GM18870 (cell line): ENCODE measurements around the gene PCYT1B.
"Not testable (repeated sequence)": the region's sequence is repeated elsewhere in the genome, so short reads cannot be mapped to it uniquely, and the experiment has no call there.

ENCODE experiments used
- ATAC-seq: cut with Tn5 transposase; IDR thresholded peaks from one replicate; pipeline ENCODE4 v1.9.1; 2021; ENCODE audit warnings: moderate library complexity; ENCODE audit not compliant: unreplicated experiment

The PCYT1B gene

DNA sequence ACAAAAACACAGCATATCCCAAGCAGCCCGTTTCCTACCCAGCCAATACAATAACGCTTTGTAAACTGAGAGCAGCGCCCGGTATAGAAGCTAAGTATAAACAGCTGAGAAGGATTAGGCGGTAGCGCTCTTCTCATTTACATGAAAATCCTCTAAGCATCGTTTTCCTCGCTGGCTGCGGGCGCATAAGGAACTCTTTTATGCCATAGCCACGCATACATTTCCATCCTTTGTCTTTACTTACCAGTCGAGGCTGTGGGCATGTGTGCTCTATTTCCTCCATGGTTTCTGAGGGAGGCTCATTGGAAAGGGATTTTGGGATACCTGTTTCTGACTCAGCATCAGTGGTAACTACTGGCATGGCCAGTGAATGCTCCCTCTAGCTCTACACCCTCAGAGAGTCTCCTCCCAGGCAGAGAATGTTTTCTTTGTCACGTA is 383 bp downstream of the PCYT1B start:
- no peak for ATAC-seq

DNA sequence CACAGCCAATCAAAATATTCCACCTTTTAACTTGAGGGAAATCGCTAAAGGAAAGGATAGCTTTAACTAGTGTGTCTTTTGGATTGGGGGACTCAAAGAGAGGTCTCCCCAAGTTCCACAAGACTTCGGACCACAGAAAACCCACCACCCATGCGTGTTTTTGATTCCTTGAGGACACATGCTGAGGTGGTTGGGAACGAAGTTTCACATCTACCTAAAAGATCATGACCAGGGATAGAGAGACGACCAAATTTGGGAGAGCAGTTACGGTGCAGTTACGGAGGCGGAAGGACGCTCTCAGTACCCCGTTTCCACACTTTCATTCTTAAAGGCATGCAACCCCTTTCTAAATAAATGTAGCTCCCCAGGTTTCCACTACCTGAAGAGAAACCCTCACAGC is 1.1 kb downstream of the PCYT1B start:
- no peak for ATAC-seq

DNA sequence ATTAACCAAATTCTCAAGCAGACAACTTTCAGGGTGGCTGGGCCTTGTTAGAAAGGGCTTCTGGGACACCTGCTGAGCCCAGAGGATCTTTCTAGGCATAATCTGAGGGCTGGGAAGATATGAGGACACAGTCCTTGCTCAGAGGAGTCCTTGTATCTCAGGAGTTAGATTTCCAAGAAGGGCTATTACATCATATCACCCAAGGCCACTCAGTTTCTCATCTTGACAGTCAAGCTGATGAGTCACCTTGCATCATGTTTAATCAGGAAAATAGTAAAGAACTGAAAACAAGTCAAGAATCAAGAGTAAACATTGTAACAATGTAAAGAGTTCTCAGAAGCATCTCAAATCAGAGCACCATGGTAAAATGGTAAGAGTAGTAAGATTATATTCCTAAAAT is 4.0 kb downstream of the PCYT1B start:
- ATAC-seq: no peak

DNA sequence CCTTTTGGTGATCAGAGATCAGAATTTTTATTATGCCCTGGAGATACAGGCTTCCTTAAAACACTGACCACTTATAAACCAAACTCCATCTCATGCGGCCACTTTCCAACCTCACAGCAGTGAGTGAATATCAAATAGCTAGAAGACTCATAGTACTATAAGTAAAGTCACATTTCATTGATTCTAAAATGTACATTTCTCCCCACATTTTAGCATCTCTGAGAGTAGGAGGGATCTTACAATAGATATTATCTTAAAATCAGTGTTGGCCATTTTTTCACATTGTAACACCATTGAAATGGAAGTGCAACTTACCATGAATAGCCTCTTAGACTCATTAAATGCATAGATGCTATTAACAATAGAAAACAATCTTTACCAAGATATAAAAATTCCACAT is 17.4 kb downstream of the PCYT1B start:
- no peak for ATAC-seq

DNA sequence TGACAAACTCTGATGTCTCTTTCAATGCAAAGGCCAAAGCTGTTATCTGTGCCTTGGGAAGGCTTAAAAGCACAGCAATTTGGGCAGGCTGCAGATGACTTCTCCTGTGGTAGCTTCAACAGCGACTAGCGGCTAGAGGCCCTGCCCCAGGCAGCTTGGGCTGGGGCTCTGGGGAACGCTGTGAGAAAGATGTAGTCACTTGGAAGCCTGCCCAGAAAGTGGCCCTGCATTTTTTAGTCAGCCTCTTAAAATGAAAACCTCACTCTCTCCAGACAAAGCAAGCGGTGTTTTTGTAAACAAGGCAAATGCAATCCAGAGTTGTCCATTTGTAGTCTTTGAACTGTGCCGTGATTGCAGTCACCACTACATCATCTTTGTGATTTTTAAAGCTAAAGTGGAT is 27.5 kb downstream of the PCYT1B start:
- no peak for ATAC-seq

DNA sequence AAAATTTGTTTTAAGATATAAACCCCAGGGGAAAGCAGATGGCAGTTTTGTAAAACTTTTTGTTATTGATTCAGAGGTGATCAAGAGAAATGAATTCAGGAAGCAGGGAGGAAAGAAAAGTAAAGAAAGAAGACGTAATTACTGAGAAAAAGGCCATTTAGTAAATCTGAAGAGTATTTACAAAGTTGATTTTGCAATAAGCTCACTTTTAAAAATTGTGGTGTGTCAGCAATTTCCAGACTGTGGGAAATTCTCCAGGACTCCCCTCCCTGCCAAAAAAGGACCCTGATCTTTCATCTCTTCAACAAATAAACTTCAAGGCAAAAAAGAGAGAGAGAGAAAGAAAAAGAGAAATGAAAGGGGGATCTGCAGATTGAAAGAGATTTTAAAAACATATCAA is 36.6 kb downstream of the PCYT1B start:
- ATAC-seq: no peak

DNA sequence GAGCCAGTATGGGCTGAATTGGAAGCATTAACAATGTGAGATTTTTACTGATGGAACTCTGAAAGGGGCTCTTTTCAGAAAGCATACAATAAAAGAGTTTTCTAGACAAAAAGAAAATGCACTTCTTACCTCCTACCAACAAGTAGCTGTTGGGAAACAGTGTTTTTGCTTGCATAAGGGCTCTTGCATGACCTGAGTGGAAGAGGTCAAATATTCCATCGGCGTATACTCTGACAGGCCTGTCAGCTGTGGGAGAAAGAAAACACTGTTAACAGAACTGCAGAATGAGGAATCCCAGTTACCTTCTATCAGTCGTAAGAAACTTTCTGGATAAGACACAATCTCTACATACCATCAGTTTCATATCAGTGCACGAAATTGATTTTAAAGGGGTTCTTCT is 39.5 kb downstream of the PCYT1B start:
- ATAC-seq: no peak

DNA sequence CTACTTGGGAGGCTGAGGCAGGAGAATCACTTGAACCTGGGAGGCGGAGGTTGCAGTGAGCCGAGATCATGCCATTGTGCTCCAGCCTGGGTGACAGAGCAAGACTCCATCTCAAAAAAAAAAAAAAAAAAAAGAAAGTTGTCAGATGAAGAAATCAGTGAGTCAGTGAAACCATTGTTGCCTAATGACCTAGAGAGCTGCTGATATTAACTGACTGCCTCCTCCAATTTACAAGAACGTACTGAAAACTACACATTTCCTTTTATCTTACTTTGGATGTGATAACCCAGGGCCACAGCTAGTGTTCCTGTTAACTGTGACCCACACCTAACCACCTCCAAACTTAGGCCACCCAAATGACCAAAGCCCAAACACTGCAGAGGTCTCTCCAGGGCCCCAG is 41.2 kb downstream of the PCYT1B start:
- not testable (repeated sequence) for ATAC-seq

DNA sequence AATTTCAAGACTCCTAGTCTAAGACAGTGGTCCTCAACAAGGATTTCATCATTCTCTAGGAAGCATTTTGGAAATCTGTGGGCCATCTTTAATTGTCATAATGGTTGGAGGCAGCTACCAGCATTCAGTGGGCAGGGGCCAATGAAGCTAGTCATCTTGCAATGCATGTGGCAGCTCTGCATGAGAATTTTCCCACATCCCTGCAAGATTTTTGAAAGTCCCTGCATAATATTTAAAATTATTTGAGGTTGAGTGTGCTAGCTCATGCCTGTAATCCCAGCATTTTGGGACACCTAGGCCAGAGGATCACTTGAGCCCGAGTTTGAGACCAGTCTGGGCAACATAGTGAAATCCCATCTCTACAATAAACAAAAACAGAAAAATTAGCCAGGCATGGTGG is 44.0 kb downstream of the PCYT1B start:
- no peak for ATAC-seq

DNA sequence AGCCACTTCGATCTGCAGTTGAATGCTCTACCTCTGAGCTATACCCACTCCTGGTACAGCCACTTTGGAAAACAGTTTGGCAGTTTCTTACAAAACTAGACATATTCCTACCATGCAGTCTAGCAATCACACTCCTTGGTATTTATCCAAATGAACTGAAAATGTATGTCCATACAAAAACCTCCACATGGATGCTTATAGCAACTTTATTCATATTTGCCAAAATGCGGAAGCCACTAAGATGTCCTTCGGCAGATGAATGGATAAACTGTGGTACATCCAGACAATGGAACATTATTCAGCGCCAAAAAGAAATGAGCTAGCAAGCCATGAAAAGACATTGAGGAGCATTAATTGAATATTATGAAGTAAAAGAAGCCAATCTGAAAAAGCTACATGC is 45.3 kb downstream of the PCYT1B start:
- ATAC-seq: no peak

DNA sequence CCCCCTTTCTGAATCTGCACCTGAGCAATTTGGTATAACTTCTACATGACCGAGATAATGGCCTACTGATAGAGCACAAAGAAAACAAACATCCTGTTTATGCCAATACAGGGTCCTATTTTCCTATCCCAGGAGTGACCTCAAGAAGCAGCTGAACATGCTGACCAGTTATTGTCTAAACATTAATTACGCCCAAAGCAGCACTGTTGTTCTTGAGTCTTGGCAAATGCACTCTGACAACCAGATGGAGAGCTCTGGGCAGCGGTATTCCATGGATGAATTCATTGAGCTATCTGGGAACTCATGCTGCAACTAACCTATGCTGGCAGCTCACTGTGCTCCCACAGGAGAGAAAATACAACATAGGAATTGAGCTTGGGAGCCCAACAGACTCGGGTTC is 52.6 kb downstream of the PCYT1B start:
- ATAC-seq: no peak

DNA sequence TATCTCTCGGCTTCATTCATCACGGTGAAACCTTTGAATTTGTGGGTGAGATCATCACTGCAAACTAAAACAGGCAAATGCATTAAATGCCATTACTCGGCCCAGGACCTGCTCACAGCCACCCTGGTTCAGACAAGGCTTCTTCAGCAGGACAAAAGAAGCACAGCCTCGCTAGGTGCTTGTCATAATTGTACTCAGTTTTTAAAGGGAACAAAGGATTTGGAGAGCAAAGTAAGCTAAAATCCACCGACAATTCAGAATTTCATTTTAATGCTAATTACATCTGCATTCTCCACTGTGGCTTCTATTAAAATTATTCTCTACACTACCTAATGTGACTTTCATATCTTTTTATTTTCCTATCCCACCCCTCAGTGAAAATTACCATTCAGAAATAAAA is 57.0 kb downstream of the PCYT1B start:
- ATAC-seq: no peak

DNA sequence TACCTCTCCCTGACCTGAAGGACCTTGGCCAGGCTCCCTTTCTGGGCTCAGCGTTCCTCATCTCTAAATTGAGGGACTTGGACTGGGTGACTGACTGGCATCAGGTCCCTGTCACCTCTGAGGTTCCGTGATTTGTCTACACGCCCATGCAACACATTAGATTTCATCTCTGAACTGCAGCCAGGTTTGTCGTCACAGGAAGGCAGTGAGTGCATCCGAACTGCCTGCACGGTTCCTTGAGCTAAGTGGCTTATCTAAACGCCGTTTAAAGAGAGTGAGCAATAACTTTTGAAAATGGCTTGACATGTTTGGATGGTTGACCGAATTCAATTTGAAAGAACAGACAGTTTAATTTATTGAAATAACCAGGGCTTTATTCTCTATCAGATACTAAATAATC is 70.1 kb downstream of the PCYT1B start:
- no peak for ATAC-seq

DNA sequence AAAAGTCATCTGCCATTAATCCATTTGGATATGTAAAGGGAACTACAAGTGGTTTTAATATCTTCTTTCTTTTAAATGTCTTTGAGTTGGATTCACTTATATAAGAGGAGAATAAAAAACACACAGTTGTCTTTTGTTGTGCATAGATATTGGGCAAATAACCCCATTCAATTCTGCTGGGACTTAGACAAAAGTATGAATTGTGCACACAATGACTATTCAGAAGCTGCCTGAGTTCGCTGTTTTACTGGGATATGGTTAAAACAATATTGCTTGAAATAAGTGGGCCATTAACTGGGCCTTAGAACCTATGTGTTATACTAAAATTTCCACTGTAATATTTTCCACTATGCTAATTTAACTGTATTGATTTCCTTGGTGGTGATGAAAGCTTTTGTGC is 71.7 kb downstream of the PCYT1B start:
- no peak for ATAC-seq

DNA sequence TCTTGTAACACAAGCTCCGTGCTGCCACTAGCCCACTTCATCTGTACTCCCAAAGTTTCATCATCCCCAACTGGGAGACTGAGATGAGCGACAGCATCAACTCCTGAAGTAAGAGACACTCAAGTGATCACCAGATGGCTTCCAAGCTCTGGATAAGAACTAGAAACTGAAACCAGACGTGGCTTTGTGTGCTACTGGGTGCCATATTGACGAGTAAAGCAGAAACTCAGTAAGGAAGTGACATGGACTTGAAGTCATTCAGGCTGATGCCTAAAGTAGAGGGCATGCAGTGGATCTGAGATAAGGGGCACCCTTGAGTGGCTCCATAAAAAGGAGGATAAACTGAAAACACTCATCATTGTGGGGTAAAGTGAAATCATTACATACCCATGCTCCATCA is 72.4 kb downstream of the PCYT1B start:
- ATAC-seq: no peak

DNA sequence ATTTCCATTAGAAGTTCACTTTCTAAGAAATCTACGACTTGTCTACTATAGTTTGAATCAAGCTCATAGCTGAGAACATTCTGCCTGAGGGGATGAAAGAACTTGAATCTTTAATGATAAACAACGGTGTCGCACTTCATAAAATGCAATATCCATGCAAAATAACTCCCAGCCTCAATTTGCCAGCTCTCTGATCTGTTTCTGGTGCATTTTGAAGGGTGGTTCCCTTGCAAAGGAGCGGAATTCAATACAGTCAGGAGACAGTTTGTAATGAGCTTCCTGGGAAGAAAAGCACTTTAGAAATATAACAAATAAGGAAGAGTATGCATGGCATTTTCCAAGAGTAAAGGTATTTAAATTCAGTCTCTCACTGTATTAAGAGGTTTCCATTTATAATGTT is 80.0 kb downstream of the PCYT1B start:
- ATAC-seq: no peak

DNA sequence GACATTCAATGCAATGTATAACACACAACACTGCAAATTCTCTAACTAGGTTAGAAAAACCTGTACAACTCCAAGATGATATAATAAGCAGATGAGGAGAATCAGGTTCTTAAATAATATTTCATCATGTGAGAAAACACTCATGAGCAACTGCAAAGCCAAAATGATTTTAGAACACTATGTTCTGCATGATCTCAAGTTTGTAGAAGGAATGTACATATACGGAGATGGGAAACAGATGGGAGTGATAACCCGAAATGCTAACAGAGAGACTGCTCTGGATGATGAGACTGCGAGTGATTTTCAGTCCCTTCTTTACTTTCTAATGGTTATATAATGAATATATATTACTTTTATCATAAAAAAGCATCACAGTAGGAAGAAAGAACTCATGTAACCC is 80.9 kb downstream of the PCYT1B start:
- no peak for ATAC-seq

DNA sequence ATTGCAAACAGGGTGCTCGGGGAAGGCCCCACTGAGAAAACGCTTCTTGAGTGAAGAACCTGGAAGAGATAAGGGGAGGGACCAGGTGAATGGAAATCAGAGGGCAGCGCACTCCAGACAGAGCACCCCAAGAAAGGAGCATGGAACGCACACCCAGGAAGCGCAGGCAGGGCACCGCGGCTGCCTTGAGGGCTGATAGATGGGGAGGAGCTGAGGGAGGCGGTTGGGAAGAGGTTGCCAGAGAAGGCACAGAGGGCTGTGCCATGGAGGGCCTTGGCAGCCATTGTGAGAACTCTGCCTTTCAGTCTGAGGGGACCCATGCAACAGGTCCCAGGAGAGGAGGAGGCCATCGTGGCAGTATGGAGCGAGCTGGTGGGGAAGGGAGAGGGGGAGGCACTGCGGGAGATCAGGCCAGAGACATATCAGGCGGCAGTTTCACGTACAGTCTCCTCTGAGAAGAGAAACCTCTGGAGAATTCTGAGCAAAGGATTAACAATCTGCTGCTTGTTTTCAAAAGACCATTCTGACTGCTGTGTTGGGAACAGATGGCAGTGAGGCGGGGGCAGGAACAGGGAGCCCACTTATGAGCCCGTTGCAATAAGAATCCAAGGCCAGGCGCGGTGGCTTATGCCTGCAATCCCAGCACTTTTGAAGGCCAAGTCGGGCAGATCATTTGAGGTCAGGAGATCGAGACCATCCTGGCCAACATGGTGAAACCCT is 83.7 kb downstream of the PCYT1B start:
- ATAC-seq: no peak

DNA sequence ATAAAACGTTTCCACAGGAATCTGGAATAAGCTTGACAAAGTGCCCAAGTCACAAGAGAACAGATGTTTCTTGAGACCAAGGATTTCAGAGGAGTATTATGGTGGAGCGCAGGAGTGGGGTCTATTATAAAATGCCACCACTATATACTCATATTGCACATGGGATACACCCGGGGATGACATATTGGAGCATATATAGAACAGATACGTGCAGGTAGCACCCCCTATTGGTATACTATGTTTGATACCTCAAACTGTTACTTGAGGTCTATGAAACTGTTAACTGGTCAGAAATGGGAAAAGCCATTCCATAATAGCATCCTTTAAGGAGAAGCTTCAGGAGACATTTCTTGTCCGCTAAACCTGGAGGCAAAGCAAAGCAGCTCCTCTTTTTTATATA is 86.0 kb downstream of the PCYT1B start:
- ATAC-seq: no peak

DNA sequence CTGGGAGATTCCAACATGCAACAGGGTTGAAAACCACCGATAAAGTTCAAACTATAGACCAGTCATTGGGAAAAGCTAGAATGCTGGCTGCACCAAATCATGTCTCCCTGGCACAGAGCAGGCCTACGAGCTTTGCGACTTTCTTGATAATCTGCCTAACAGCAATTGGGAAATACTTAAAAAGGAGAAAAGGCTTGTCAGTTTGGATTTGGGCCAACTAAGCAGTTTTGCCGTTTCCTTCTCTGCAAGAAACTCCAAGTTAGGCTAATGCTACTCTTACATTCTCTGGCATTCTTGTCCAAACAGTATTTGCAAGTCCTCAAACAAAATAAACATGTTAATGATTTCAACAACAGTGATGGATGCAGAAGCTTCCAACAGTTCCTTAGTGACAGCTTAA is 94.1 kb downstream of the PCYT1B start:
- ATAC-seq: no peak

DNA sequence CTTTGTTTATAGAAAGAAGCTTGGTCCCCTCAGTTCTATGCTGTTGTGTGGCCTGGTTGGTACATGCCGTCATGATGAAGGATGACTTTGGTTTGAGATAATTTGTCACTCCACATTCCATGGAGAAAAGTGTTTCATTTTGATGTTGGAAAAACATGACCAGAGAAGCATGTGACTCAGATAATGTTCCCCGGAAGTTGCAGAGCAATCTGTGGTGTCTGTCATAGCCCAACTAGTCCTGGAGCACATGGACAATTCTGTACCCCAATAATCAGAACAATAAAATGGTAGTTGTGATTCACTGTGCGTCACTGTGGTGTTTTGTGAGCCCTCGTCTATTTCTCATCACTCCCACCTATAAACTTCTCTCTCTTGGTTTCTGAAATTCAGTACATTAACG is 97.0 kb downstream of the PCYT1B start:
- no peak for ATAC-seq

DNA sequence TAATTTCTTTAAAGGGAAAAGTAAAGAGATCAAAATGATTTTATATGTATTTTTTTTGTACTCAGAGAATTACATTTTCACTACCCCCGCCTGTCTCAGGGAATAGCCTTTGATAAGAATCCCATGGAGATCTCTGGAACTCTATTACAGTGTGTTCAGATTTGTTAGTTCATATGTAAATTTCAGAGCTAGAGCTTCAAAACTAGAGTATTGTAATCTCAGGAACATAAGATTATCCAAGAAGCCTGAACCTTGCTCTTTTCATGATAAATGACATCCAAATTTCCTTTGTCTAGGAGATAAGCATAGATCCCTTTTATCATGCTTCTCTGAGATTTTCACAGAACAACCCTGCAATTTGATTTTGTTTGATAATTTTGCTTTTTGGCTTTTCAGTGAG is 99.2 kb downstream of the PCYT1B start:
- ATAC-seq: no peak

DNA sequence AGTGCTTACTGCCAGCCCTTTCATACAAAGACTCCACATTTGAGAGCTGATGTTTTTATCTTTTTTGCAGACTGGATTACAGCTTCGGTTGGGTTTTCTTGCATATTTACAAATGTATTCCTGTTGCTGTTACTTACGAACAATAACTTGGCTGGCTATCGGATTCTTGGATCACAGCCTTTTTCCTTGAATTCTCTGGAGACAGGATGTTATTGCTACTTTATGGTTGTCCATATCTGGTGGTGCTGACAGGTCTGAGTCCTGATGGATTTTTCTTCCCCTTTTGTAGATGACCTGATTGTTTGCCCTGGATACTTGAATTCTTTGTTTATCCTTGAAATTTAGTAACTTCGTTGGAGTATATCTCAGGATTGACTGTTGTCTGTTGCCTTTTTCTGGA is 104.4 kb downstream of the PCYT1B start:
- ATAC-seq: no peak
